A549 (cell line): ENCODE measurements around the gene HMGCL. TPM values are rescaled to one million over a fixed set of nuclear protein-coding genes. Genes with fewer than 3 reads are reported as not detected.

ENCODE experiments used
- ATAC-seq, 2 experiments: fragments of 200-7000 bp in 1 of 2; fragments of >200 bp in 1 of 2; cut with Nextera tagmentation in 1 of 2; cut with Tn5 transposase in 1 of 2; 3 replicates each; pipeline versions ENCODE4 v1.8.0 to v1.9.1; 2018 to 2020; ENCODE audit warnings: mild to moderate bottlenecking in 1 of 2, moderate library complexity in 1 of 2
- CTCF ChIA-PET: fragments of 300-600 bp; sonication (Branson Sonifier 250); formaldehyde crosslinking; extraction: SDS; loops from one replicate; lab custom pipeline; 2021; ENCODE audit warnings: antibody characterized with exemption, inconsistent platforms; lab: Yijun Ruan, JAX
- POLR2A ChIA-PET: fragments of 350-600 bp; formaldehyde crosslinking; extraction: SDS; loops from one replicate; lab custom pipeline; 2021; ENCODE audit warnings: antibody characterized with exemption, inconsistent platforms; lab: Yijun Ruan, JAX
- DNase-seq, 2 experiments: peaks; one replicate each; pipeline versions ENCODE4 v3.0.0 to v3.0.0-alpha.2; 2011 to 2016; ENCODE audit warnings: low read depth in 1 of 2, low spot score in 1 of 2
- FAIRE-seq: peaks from 2 replicates; lab custom pipeline; 2011; peaks lifted over from hg19 to GRCh38; lab: Jason Lieb, UNC
- H3K27ac ChIP-seq, 2 experiments: fragments of >200 bp; sonication (Bioruptor Twin); formaldehyde crosslinking; 3 replicates each; pipeline ENCODE4 v1.5.1; 2016 to 2017
- H3K4me1 ChIP-seq: fragments of >200 bp; sonication (Bioruptor Twin); formaldehyde crosslinking; 3 replicates; pipeline ENCODE4 v1.6.1; 2016
- H3K4me2 ChIP-seq: fragments of >200 bp; sonication (Bioruptor Twin); formaldehyde crosslinking; 3 replicates; pipeline ENCODE4 v1.6.1; 2016
- H3K4me3 ChIP-seq: fragments of >200 bp; sonication (Bioruptor Twin); formaldehyde crosslinking; 3 replicates; pipeline ENCODE4 v1.5.1; 2016
- H3K9me3 ChIP-seq: fragments of >200 bp; sonication (Bioruptor Twin); formaldehyde crosslinking; 3 replicates; pipeline ENCODE4 v1.6.1; 2016
- BHLHE40 ChIP-seq: IDR thresholded peaks from 2 replicates; pipeline ENCODE4 v1.6.1; 2012; ENCODE audit warnings: low read depth, low read length, inconsistent platforms
- CBX2 ChIP-seq: fragments of 200-600 bp; sonication (generic); IDR thresholded peaks from 2 replicates; pipeline ENCODE4 v1.6.1; 2016; ENCODE audit warnings: low read depth, mild to moderate bottlenecking, borderline replicate concordance
- CBX8 ChIP-seq: fragments of 200-600 bp; sonication (generic); IDR thresholded peaks from 2 replicates; pipeline ENCODE4 v1.6.1; 2016
- CEBPB ChIP-seq, 2 experiments: fragments of >200 bp in 1 of 2; sonication (Bioruptor Twin) in 1 of 2; formaldehyde crosslinking in 1 of 2; IDR thresholded peaks; 2 replicates each; pipeline ENCODE4 v1.6.1; 2012 to 2016
- ESRRA ChIP-seq: fragments of 150-350 bp; IDR thresholded peaks from 2 replicates; pipeline ENCODE4 v1.6.1; 2014; ENCODE audit warnings: mild to moderate bottlenecking, low read length, borderline replicate concordance
- FOXS1 ChIP-seq: fragments of 250-450 bp; sonication (Bioruptor Pico); IDR thresholded peaks from 2 replicates; pipeline ENCODE4 v1.5.0; 2020; ENCODE audit warnings: mild to moderate bottlenecking, moderate library complexity
- GATA3 ChIP-seq: IDR thresholded peaks from 2 replicates; pipeline ENCODE4 v1.6.1; 2012; ENCODE audit warnings: borderline replicate concordance
- HEYL ChIP-seq: fragments of 250-450 bp; sonication (Bioruptor Pico); IDR thresholded peaks from 2 replicates; pipeline ENCODE4 v1.8.0; 2021; ENCODE audit warnings: mild to moderate bottlenecking, moderate library complexity
- HOXA7 ChIP-seq: fragments of 250-450 bp; sonication (Bioruptor Pico); IDR thresholded peaks from 2 replicates; pipeline ENCODE4 v1.5.0; 2020; ENCODE audit warnings: mild to moderate bottlenecking, moderate library complexity
- HOXB13 ChIP-seq: fragments of 250-450 bp; sonication (Bioruptor Pico); IDR thresholded peaks from 2 replicates; pipeline ENCODE4 v1.5.0; 2020; ENCODE audit warnings: low read depth, mild to moderate bottlenecking, moderate library complexity
- HOXB5 ChIP-seq: fragments of 250-450 bp; sonication (Bioruptor Pico); IDR thresholded peaks from 2 replicates; pipeline ENCODE4 v1.5.0; 2020; ENCODE audit warnings: mild to moderate bottlenecking, moderate library complexity
- KDM1A ChIP-seq: fragments of 200-600 bp; sonication (generic); IDR thresholded peaks from 2 replicates; pipeline ENCODE4 v1.6.1; 2016; ENCODE audit warnings: low read depth, mild to moderate bottlenecking
- MAFK ChIP-seq: fragments of 450-650 bp; IDR thresholded peaks from 2 replicates; pipeline ENCODE4 v1.6.1; 2014; ENCODE audit not compliant: partially characterized antibody
- NFE2L2 ChIP-seq: fragments of 150-350 bp; conservative IDR thresholded peaks from 2 replicates; pipeline ENCODE4 v1.6.1; 2014; ENCODE audit warnings: low read length
- NPAS2 ChIP-seq: fragments of 250-450 bp; sonication (Bioruptor Pico); IDR thresholded peaks from 2 replicates; pipeline ENCODE4 v1.8.0; 2022; ENCODE audit warnings: mild to moderate bottlenecking, moderate library complexity, borderline replicate concordance
- POLR2A ChIP-seq: IDR thresholded peaks from 2 replicates; pipeline ENCODE4 v1.6.1; 2012; ENCODE audit warnings: mild to moderate bottlenecking, low read length
- RAD21 ChIP-seq, 2 experiments: fragments of >200 bp in 1 of 2; sonication (Bioruptor Twin) in 1 of 2; formaldehyde crosslinking in 1 of 2; IDR thresholded peaks in 1 of 2; conservative IDR thresholded peaks in 1 of 2; 2 replicates in 1 of 2; 3 replicates in 1 of 2; pipeline ENCODE4 v1.6.1; 2012 to 2018; ENCODE audit warnings: inconsistent platforms in 1 of 2
- RARB ChIP-seq: fragments of 250-450 bp; sonication (Bioruptor Pico); IDR thresholded peaks from 2 replicates; pipeline ENCODE4 v1.8.0; 2021; ENCODE audit warnings: mild to moderate bottlenecking, moderate library complexity
- RCOR1 ChIP-seq: fragments of 150-350 bp; IDR thresholded peaks from 2 replicates; pipeline ENCODE4 v1.6.1; 2014; ENCODE audit warnings: antibody characterized with exemption, low read length, low read depth
- RFX5 ChIP-seq: fragments of 450-650 bp; IDR thresholded peaks from 2 replicates; pipeline ENCODE4 v1.7.1; 2014; ENCODE audit warnings: antibody characterized with exemption, mild to moderate bottlenecking, moderate library complexity
- RNF2 ChIP-seq: fragments of 200-600 bp; sonication (generic); IDR thresholded peaks from 2 replicates; pipeline ENCODE4 v1.6.1; 2016; ENCODE audit warnings: low read depth, mild to moderate bottlenecking, antibody characterized with exemption, moderate library complexity, borderline replicate concordance
- SMC3 ChIP-seq: fragments of >200 bp; sonication (Bioruptor Twin); formaldehyde crosslinking; IDR thresholded peaks from 3 replicates; pipeline ENCODE4 v1.6.1; 2018; ENCODE audit warnings: inconsistent platforms
- SREBF2 ChIP-seq: fragments of 450-650 bp; IDR thresholded peaks from 2 replicates; pipeline ENCODE4 v1.6.1; 2014; ENCODE audit warnings: mild to moderate bottlenecking, moderate library complexity
- TP53 ChIP-seq: fragments of 250-450 bp; sonication (Bioruptor Pico); IDR thresholded peaks from 2 replicates; pipeline ENCODE4 v1.5.0; 2021; ENCODE audit warnings: mild to moderate bottlenecking, moderate library complexity
- ZC3H11A ChIP-seq: fragments of 450-650 bp; IDR thresholded peaks from 2 replicates; pipeline ENCODE4 v1.6.1; 2014; ENCODE audit warnings: antibody characterized with exemption, mild to moderate bottlenecking
- ZFP36 ChIP-seq: fragments of 450-650 bp; IDR thresholded peaks from 2 replicates; pipeline ENCODE4 v1.6.1; 2014; ENCODE audit warnings: borderline replicate concordance; ENCODE audit not compliant: partially characterized antibody
- WGBS: methylation state at CpG from one replicate; pipeline ENCODE4 v1.1.6; 2017; ENCODE audit errors: missing lambda C conversion rate; 5-methylcytosine and 5-hydroxymethylcytosine counted together
- polyA plus RNA-seq, 4 experiments: library from polyadenylated mRNA; depleted of rRNA in 3 of 4; stranded (reverse); fragments of >200 nt; fragmentation: RNase III in 1 of 4; extraction: RNeasy Plus Mini Kit Qiagen cat#74134 plus additional on column Dnase treatment in 1 of 4; gene quantifications; 2 replicates in 3 of 4; 3 replicates in 1 of 4; pipeline ENCODE4 v1.2.3, GENCODE V29; 2011 to 2017
- TF ChIP-seq, protein P1 (sequence below): fragments of 200-600 bp; sonication (generic); IDR thresholded peaks from 2 replicates; pipeline ENCODE4 v1.6.1; 2016; ENCODE audit warnings: antibody characterized with exemption, mild to moderate bottlenecking, moderate library complexity
- TF ChIP-seq, protein P2 (sequence below): fragments of 450-650 bp; IDR thresholded peaks from 2 replicates; pipeline ENCODE4 v1.6.1; 2014; ENCODE audit warnings: antibody characterized with exemption
- TF ChIP-seq, protein P3 (sequence below): fragments of 150-350 bp; IDR thresholded peaks from 2 replicates; pipeline ENCODE4 v1.6.1; 2014; ENCODE audit warnings: low read depth, mild to moderate bottlenecking, low read length
- TF ChIP-seq, protein P4 (sequence below): fragments of >200 bp; sonication (Bioruptor Twin); formaldehyde crosslinking; IDR thresholded peaks from 3 replicates; pipeline ENCODE4 v1.6.1; 2016
- TF ChIP-seq, protein P5 (sequence below): IDR thresholded peaks from 2 replicates; pipeline ENCODE4 v1.6.1; 2012
- TF ChIP-seq, protein P6 (sequence below): IDR thresholded peaks from 2 replicates; pipeline ENCODE4 v1.6.1; 2012

Gene HMGCL
- polyA plus RNA-seq, 2 of the 4 experiments (the other 2 are of a cell fraction): 11.5 to 18.0 TPM

DNA sequence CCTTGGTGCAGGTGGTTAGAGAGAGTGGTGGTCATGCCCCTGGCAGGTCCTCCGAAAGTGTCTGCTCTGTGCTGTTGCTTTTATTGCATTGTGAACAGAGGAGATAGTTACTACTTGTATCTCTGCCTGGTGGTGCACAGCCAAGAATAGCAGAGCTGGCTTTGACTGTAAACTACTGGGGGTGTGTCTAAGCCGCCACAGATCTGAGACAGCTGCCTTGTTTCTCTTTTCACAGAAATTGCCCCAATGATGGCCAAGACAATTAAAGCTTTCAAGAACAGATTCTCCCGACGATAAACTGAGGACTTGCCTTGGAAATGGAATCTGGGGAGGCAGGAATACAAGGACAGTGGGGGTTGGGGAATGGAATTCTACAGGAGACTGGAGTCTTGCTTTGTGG lies 66.0 kb downstream of the HMGCL start:
- no peak overlapping the region for H3K27ac ChIP-seq
- H3K4me1 ChIP-seq: no peaks in the 10 kb centered on the region
- no peaks in the 10 kb centered on the region for H3K9me3 ChIP-seq
- FAIRE-seq (no peak), ATAC-seq (no peak; a peak in 1 of 6 replicates), DNase-seq (no peak)
- POLR2A ChIA-PET: no interaction called here
- no peak for TF ChIP-seq HOXB5 (CRISPR knock-in tag)
- no peak for TF ChIP-seq RNF2
- TF ChIP-seq RFX5: no peak
- TF ChIP-seq GATA3: no peak
- TF ChIP-seq, protein P1, sequence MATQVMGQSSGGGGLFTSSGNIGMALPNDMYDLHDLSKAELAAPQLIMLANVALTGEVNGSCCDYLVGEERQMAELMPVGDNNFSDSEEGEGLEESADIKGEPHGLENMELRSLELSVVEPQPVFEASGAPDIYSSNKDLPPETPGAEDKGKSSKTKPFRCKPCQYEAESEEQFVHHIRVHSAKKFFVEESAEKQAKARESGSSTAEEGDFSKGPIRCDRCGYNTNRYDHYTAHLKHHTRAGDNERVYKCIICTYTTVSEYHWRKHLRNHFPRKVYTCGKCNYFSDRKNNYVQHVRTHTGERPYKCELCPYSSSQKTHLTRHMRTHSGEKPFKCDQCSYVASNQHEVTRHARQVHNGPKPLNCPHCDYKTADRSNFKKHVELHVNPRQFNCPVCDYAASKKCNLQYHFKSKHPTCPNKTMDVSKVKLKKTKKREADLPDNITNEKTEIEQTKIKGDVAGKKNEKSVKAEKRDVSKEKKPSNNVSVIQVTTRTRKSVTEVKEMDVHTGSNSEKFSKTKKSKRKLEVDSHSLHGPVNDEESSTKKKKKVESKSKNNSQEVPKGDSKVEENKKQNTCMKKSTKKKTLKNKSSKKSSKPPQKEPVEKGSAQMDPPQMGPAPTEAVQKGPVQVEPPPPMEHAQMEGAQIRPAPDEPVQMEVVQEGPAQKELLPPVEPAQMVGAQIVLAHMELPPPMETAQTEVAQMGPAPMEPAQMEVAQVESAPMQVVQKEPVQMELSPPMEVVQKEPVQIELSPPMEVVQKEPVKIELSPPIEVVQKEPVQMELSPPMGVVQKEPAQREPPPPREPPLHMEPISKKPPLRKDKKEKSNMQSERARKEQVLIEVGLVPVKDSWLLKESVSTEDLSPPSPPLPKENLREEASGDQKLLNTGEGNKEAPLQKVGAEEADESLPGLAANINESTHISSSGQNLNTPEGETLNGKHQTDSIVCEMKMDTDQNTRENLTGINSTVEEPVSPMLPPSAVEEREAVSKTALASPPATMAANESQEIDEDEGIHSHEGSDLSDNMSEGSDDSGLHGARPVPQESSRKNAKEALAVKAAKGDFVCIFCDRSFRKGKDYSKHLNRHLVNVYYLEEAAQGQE: no peak
- no peak for TF ChIP-seq NPAS2
- TF ChIP-seq HOXB13 (CRISPR knock-in tag): no peak
- TF ChIP-seq, protein P2, sequence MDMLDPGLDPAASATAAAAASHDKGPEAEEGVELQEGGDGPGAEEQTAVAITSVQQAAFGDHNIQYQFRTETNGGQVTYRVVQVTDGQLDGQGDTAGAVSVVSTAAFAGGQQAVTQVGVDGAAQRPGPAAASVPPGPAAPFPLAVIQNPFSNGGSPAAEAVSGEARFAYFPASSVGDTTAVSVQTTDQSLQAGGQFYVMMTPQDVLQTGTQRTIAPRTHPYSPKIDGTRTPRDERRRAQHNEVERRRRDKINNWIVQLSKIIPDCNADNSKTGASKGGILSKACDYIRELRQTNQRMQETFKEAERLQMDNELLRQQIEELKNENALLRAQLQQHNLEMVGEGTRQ: no peak
- TF ChIP-seq HOXA7: no peak
- no peak for TF ChIP-seq NFE2L2
- no peak for TF ChIP-seq RARB (CRISPR knock-in tag)
- no peak for TF ChIP-seq ESRRA
- no peak for TF ChIP-seq FOXS1 (CRISPR knock-in tag)
- no peak for TF ChIP-seq RCOR1
- no peak for TF ChIP-seq SREBF2
- TF ChIP-seq TP53 (CRISPR knock-in tag): no peak
- TF ChIP-seq SMC3: no peak
- TF ChIP-seq MAFK: no peak
- no peak for TF ChIP-seq CEBPB (IDR thresholded peaks at IDR 0.05)
- no peak for TF ChIP-seq ZC3H11A
- CTCF ChIA-PET: no interaction called here
- no peak overlapping the region for H3K4me2 ChIP-seq
- WGBS: 86% methylated on average over 4 of the region's 4 CpGs
- no peak overlapping the region for H3K4me3 ChIP-seq

DNA sequence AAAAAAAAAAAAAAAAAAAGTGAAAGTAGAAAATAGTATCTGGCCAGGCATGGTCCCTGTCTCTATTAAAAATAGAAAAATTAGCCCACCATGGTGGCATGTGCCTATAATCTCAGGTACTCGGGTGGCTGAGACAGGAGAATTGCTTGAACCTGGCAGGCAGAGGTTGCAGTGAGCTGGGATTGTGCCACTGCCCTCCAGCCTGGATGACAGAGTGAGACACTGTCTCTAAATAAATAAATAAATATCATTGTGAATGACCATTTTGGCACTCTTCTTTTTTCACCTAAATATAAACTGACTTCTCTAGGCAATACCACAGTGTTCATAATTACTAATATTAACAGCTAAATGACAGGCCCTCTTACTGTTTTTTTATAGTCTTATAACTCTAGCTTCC lies 67.4 kb downstream of the HMGCL start:
- H3K4me3 ChIP-seq: no peak overlapping the region
- DNase-seq (no peak), FAIRE-seq (no peak), ATAC-seq (no peak)
- no peak overlapping the region for H3K4me2 ChIP-seq
- CTCF ChIA-PET: interaction anchor here (1.1 kb wide), 1 partner anchor 13 kb away, joined by 3 read pairs; no protein-coding TSS in a partner anchor
- H3K9me3 ChIP-seq: no peaks in the 10 kb centered on the region
- TF ChIP-seq CBX2 (no peak), RNF2 (no peak), RAD21 (conservative IDR thresholded peaks at IDR 0.05 in 1 of 2, IDR thresholded peaks at IDR 0.05 in 1 of 2) (no peak), HEYL (CRISPR knock-in tag) (no peak), RARB (CRISPR knock-in tag) (no peak), POLR2A (no peak), TP53 (CRISPR knock-in tag) (no peak), BHLHE40 (no peak), KDM1A (no peak), ZFP36 (no peak), HOXB5 (CRISPR knock-in tag) (no peak), CBX8 (no peak)
- TF ChIP-seq, protein P3, sequence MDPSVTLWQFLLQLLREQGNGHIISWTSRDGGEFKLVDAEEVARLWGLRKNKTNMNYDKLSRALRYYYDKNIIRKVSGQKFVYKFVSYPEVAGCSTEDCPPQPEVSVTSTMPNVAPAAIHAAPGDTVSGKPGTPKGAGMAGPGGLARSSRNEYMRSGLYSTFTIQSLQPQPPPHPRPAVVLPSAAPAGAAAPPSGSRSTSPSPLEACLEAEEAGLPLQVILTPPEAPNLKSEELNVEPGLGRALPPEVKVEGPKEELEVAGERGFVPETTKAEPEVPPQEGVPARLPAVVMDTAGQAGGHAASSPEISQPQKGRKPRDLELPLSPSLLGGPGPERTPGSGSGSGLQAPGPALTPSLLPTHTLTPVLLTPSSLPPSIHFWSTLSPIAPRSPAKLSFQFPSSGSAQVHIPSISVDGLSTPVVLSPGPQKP: no peak
- TF ChIP-seq, protein P4, sequence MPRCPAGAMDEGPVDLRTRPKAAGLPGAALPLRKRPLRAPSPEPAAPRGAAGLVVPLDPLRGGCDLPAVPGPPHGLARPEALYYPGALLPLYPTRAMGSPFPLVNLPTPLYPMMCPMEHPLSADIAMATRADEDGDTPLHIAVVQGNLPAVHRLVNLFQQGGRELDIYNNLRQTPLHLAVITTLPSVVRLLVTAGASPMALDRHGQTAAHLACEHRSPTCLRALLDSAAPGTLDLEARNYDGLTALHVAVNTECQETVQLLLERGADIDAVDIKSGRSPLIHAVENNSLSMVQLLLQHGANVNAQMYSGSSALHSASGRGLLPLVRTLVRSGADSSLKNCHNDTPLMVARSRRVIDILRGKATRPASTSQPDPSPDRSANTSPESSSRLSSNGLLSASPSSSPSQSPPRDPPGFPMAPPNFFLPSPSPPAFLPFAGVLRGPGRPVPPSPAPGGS: no peak
- TF ChIP-seq, protein P5, sequence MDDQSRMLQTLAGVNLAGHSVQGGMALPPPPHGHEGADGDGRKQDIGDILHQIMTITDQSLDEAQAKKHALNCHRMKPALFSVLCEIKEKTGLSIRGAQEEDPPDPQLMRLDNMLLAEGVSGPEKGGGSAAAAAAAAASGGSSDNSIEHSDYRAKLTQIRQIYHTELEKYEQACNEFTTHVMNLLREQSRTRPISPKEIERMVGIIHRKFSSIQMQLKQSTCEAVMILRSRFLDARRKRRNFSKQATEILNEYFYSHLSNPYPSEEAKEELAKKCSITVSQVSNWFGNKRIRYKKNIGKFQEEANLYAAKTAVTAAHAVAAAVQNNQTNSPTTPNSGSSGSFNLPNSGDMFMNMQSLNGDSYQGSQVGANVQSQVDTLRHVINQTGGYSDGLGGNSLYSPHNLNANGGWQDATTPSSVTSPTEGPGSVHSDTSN: no peak
- TF ChIP-seq, protein P6, sequence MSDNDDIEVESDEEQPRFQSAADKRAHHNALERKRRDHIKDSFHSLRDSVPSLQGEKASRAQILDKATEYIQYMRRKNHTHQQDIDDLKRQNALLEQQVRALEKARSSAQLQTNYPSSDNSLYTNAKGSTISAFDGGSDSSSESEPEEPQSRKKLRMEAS: no peak
- WGBS: 93% methylated on average over 1 of the region's 1 CpG
- no peaks in the 10 kb centered on the region for H3K4me1 ChIP-seq
- no peak overlapping the region for H3K27ac ChIP-seq
- POLR2A ChIA-PET: no interaction called here
